Neutrophil (primary cell): ENCODE measurements around the gene HENMT1.

Source experiments
- H3K27ac ChIP-seq: fragments of 200-600 bp; sonication (generic); 2 replicates; pipeline ENCODE4 v1.5.1; 2016; ENCODE audit warnings: mild to moderate bottlenecking, moderate library complexity
- H3K27me3 ChIP-seq: fragments of 200-600 bp; sonication (generic); 2 replicates; pipeline ENCODE4 v1.6.0; 2016; ENCODE audit warnings: mild to moderate bottlenecking
- H3K36me3 ChIP-seq: fragments of 200-600 bp; sonication (generic); 2 replicates; pipeline ENCODE4 v1.5.1; 2017
- H3K4me1 ChIP-seq, 2 experiments: fragments of 200-600 bp in 1 of 2; sonication (generic) in 1 of 2; 1 replicate in 1 of 2; 2 replicates in 1 of 2; pipeline versions ENCODE4 v1.5.1 to v1.6.1; 2013 to 2016; ENCODE audit warnings: low read depth in 1 of 2, low read length in 1 of 2, mild to moderate bottlenecking in 1 of 2, moderate library complexity in 1 of 2; ENCODE audit not compliant: control insufficient read depth in 1 of 2, insufficient read depth in 1 of 2
- H3K4me3 ChIP-seq, 2 experiments: fragments of 200-600 bp in 1 of 2; sonication (generic) in 1 of 2; 1 replicate in 1 of 2; 2 replicates in 1 of 2; pipeline ENCODE4 v1.5.1; 2013 to 2016; ENCODE audit warnings: low read depth in 1 of 2, low read length in 1 of 2, mild to moderate bottlenecking in 1 of 2, moderate library complexity in 1 of 2
- H3K9me3 ChIP-seq: fragments of 200-600 bp; sonication (generic); 2 replicates; pipeline ENCODE4 v1.5.1; 2016
- CTCF ChIP-seq: fragments of 200-600 bp; sonication (generic); IDR thresholded peaks from 2 replicates; pipeline ENCODE4 v1.5.1; 2016; ENCODE audit warnings: antibody characterized with exemption

Gene HENMT1

GRCh38 chr1:108657356-108658080 lies 3.4 kb downstream of the HENMT1 start:
- no peak for TF ChIP-seq CTCF
- H3K27me3 ChIP-seq, result no peaks in the 10 kb centered on the region
- no peaks in the 10 kb centered on the region for H3K36me3 ChIP-seq
- H3K4me1 ChIP-seq, result peaks cover 47 to 55% of the 10 kb centered on the region in 2 experiments
- H3K27ac ChIP-seq, result peak overlapping the region; percentile 50
- H3K9me3 ChIP-seq, result no peaks in the 10 kb centered on the region
- H3K4me3 ChIP-seq, result peak overlapping the region in 1 of 2 experiments; percentile 20

- Histone ChIP-seq H3K27me3 (no peaks in the 10 kb centered on the region), H3K9me3 (no peaks in the 10 kb centered on the region), H3K27ac (no peak overlapping the region), H3K4me1 (peaks cover 38 to 40% of the 10 kb centered on the region in 2 experiments), H3K36me3 (peaks cover 5% of the 10 kb centered on the region), H3K4me3 (no peak overlapping the region)
- no peak for TF ChIP-seq CTCF
Observed at GRCh38 chr1:108653431-108654105, 7.3 kb downstream of the HENMT1 start.

- H3K4me3 ChIP-seq, result peak overlapping the region; percentile 49 to 59
- peaks cover 66 to 69% of the 10 kb centered on the region in 2 experiments for H3K4me1 ChIP-seq
- TF ChIP-seq CTCF, result no peak
Observed at GRCh38 chr1:108646648-108647269, 14.1 kb downstream of the HENMT1 start.

GRCh38 chr1:108646265-108646647 lies 14.6 kb downstream of the HENMT1 start:
- no peaks in the 10 kb centered on the region for H3K27me3 ChIP-seq
- H3K27ac ChIP-seq, result peak overlapping the region; percentile 97
- peaks cover 66 to 67% of the 10 kb centered on the region in 2 experiments for H3K4me1 ChIP-seq
- TF ChIP-seq CTCF, result no peak
- H3K9me3 ChIP-seq, result no peaks in the 10 kb centered on the region
- peaks cover 5% of the 10 kb centered on the region for H3K36me3 ChIP-seq
- H3K4me3 ChIP-seq, result peak overlapping the region; percentile 49 to 59

More at GRCh38 chr1:108646648-108647269, 14.1 kb downstream of the HENMT1 start:
- Histone ChIP-seq H3K9me3 (no peaks in the 10 kb centered on the region), H3K36me3 (peaks cover 5% of the 10 kb centered on the region), H3K27me3 (no peaks in the 10 kb centered on the region), H3K27ac (peak overlapping the region; percentile 97)

GRCh38 chr1:108645564-108646184 lies 15.2 kb downstream of the HENMT1 start:
- no peak for TF ChIP-seq CTCF
- Histone ChIP-seq H3K27me3 (no peaks in the 10 kb centered on the region), H3K27ac (peak overlapping the region; percentile 97), H3K9me3 (no peaks in the 10 kb centered on the region), H3K4me1 (peaks cover 65 to 66% of the 10 kb centered on the region in 2 experiments), H3K4me3 (peak overlapping the region; percentile 49 to 59), H3K36me3 (peaks cover 5% of the 10 kb centered on the region)
